Sigmoid colon (tissue), 4 donors: ENCODE measurements around the gene NOL9.

Experiments used
- CTCF ChIP-seq, 4 experiments: fragments of 450-650 bp in 3 of 4; fragments of 200-600 bp in 1 of 4; IDR thresholded peaks; one replicate each; pipeline ENCODE4 v1.5.1; 2016 to 2019; ENCODE audit warnings: antibody characterized with exemption in 4 of 4, mild to moderate bottlenecking in 3 of 4, moderate library complexity in 2 of 4
- EP300 ChIP-seq, 4 donors: sonication (generic); formaldehyde crosslinking; IDR thresholded peaks; one replicate each; pipeline ENCODE4 v1.6.1; 2017; ENCODE audit warnings: antibody characterized with exemption in 4 of 4

GRCh38 chr1:6557597-6557996 lies 3.3 kb upstream of the NOL9 start:
- TF ChIP-seq CTCF (IDR thresholded peaks at IDR 0.05) (no peak), EP300 (IDR thresholded peaks at IDR 0.05) (no peak)
